Thoracic aorta (tissue), 2 donors: ENCODE measurements around the gene NKAIN2. TPM values are rescaled to one million over a fixed set of nuclear protein-coding genes. Genes with fewer than 3 reads are reported as not detected.
"Not testable (repeated sequence)": the region's sequence is repeated elsewhere in the genome, so short reads cannot be mapped to it uniquely, and the experiment has no call there.

ENCODE experiments used
- ATAC-seq: fragments of 150-250 bp; one replicate; pipeline ENCODE4 v1.8.0; 2017; ENCODE audit warnings: low read depth; ENCODE audit not compliant: insufficient number of reproducible peaks, low FRiP score
- DNase-seq: peaks from one replicate; pipeline ENCODE4 v3.0.0-alpha.2; 2020; ENCODE audit warnings: low spot score
- H3K27ac ChIP-seq, 2 donors: fragments of 200-600 bp; sonication (generic); 1 replicate in 1 of 2; 2 replicates in 1 of 2; pipeline ENCODE4 v1.5.1; 2016; ENCODE audit warnings: mild to moderate bottlenecking in 2 of 2, moderate library complexity in 2 of 2
- H3K27me3 ChIP-seq: fragments of 200-600 bp; sonication (generic); replicated peaks from 2 replicates; pipeline ENCODE4 v1.6.0; 2016; ENCODE audit warnings: mild to moderate bottlenecking; ENCODE audit not compliant: insufficient read depth
- H3K36me3 ChIP-seq: fragments of 200-600 bp; sonication (generic); one replicate; pipeline ENCODE4 v1.5.1; 2016
- H3K4me1 ChIP-seq, 2 donors: fragments of 200-600 bp; sonication (generic); 1 replicate in 1 of 2; 2 replicates in 1 of 2; pipeline versions ENCODE4 v1.5.1 to v1.6.0; 2016; ENCODE audit warnings: low read depth in 2 of 2, mild to moderate bottlenecking in 1 of 2; ENCODE audit not compliant: control insufficient read depth in 1 of 2
- H3K4me3 ChIP-seq: fragments of 200-600 bp; sonication (generic); 2 replicates; pipeline ENCODE4 v1.5.1; 2016; ENCODE audit warnings: mild to moderate bottlenecking
- H3K9me3 ChIP-seq: fragments of 200-600 bp; sonication (generic); 2 replicates; pipeline ENCODE4 v1.5.1; 2016
- total RNA-seq, 2 donors: library from RNA; depleted of rRNA; stranded (reverse); fragments of >200 nt; gene quantifications; one replicate each; pipeline versions ENCODE4 v1.1.0 to v1.2.3, GENCODE V29; 2016
- TF ChIP-seq, protein P1 (sequence below): fragments of 200-600 bp; sonication (generic); IDR thresholded peaks from one replicate; pipeline ENCODE4 v1.5.1; 2019; ENCODE audit warnings: antibody characterized with exemption

NKAIN2 gene
- total RNA-seq, 2 donors from 2014 or later: 0.28 TPM; not detected in 1

- H3K27me3 ChIP-seq: no peaks in the 10 kb centered on the region
- TF ChIP-seq, protein P1, sequence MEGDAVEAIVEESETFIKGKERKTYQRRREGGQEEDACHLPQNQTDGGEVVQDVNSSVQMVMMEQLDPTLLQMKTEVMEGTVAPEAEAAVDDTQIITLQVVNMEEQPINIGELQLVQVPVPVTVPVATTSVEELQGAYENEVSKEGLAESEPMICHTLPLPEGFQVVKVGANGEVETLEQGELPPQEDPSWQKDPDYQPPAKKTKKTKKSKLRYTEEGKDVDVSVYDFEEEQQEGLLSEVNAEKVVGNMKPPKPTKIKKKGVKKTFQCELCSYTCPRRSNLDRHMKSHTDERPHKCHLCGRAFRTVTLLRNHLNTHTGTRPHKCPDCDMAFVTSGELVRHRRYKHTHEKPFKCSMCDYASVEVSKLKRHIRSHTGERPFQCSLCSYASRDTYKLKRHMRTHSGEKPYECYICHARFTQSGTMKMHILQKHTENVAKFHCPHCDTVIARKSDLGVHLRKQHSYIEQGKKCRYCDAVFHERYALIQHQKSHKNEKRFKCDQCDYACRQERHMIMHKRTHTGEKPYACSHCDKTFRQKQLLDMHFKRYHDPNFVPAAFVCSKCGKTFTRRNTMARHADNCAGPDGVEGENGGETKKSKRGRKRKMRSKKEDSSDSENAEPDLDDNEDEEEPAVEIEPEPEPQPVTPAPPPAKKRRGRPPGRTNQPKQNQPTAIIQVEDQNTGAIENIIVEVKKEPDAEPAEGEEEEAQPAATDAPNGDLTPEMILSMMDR: no peak
- DNase-seq: no peak
- H3K36me3 ChIP-seq: no peaks in the 10 kb centered on the region
- H3K9me3 ChIP-seq: no peaks in the 10 kb centered on the region
- ATAC-seq: no peak
- no peaks in the 10 kb centered on the region for H3K4me1 ChIP-seq
- H3K4me3 ChIP-seq: no peak overlapping the region
- H3K27ac ChIP-seq: no peak overlapping the region
These were observed 481.5 kb downstream of the NKAIN2 start for GRCh38 chr6:124285146-124285545.

- DNase-seq: no peak
- no peaks in the 10 kb centered on the region for H3K27me3 ChIP-seq
- no peaks in the 10 kb centered on the region for H3K36me3 ChIP-seq
- no peaks in the 10 kb centered on the region for H3K9me3 ChIP-seq
- no peak for ATAC-seq
- TF ChIP-seq, protein P1: no peak
- H3K4me1 ChIP-seq: no peaks in the 10 kb centered on the region
- no peak overlapping the region for H3K27ac ChIP-seq
- no peak overlapping the region for H3K4me3 ChIP-seq
These were observed 491.0 kb downstream of the NKAIN2 start for GRCh38 chr6:124294574-124295200.

- no peaks in the 10 kb centered on the region for H3K9me3 ChIP-seq
- H3K27ac ChIP-seq: no peak overlapping the region
- no peaks in the 10 kb centered on the region for H3K36me3 ChIP-seq
- TF ChIP-seq, protein P1: no peak
- no peaks in the 10 kb centered on the region for H3K4me1 ChIP-seq
- no peak overlapping the region for H3K4me3 ChIP-seq
- H3K27me3 ChIP-seq: no peaks in the 10 kb centered on the region
- ATAC-seq (no peak), DNase-seq (no peak)
These were observed 493.8 kb downstream of the NKAIN2 start for GRCh38 chr6:124297507-124297906.

DNA sequence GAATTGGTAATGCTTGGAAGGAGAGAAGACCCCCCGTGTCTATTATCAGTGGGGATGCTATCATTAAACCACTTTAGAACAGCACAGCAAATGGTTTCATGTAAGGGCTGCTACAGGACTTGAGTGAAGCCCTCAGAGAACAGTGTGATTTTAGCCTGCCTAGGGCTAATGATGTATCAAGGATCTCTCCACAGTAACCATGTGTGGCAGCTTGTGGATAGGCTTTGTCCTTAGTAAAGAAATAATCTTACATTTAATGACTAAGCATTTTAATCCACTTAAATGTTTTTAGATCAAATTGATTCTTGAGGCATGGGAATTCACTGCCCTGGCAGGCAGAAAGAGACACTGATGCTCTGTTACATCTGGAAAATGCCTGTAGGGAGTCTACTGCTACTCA, 495.1 kb downstream of the NKAIN2 start:
- no peaks in the 10 kb centered on the region for H3K9me3 ChIP-seq
- H3K27ac ChIP-seq: no peak overlapping the region
- ATAC-seq: no peak
- H3K27me3 ChIP-seq: no peaks in the 10 kb centered on the region
- TF ChIP-seq, protein P1: no peak
- no peaks in the 10 kb centered on the region for H3K36me3 ChIP-seq
- no peaks in the 10 kb centered on the region for H3K4me1 ChIP-seq
- H3K4me3 ChIP-seq: no peak overlapping the region
- no peak for DNase-seq

DNA sequence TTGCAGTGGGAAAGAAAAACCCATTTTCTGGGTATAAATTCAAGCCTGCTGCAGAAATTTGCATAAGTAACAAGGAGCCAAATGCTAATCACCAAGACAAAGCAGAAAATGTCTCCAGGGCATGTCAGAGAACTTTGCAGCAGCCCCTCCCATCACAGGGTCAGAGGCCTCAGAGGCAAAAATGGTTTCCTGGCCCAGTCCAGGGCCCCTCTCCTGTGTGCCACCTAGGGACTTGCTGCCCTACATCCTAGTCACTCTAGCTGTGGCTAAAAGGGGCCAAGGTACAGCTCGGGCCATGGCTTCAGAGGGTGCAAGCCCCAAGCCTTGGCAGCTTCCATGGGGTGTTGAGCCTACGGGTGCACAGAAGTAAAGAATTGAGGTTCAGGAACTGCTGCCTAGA, 497.2 kb downstream of the NKAIN2 start:
- H3K27me3 ChIP-seq, H3K9me3 ChIP-seq, ATAC-seq, H3K27ac ChIP-seq, DNase-seq, H3K4me3 ChIP-seq, H3K36me3 ChIP-seq, H3K4me1 ChIP-seq: not testable (repeated sequence)

GRCh38 chr6:124303971-124304370, 500.3 kb downstream of the NKAIN2 start:
- Histone ChIP-seq H3K4me3 (no peak overlapping the region), H3K9me3 (no peaks in the 10 kb centered on the region), H3K4me1 (no peaks in the 10 kb centered on the region), H3K36me3 (no peaks in the 10 kb centered on the region), H3K27me3 (no peaks in the 10 kb centered on the region), H3K27ac (no peak overlapping the region)
- ATAC-seq (no peak), DNase-seq (no peak)
- TF ChIP-seq, protein P1: no peak
